ENCODE results near the gene CACNB4. TPM values are rescaled to one million over a fixed set of nuclear protein-coding genes. Genes with fewer than 3 reads are reported as not detected.
"Not testable (repeated sequence)": the region's sequence is repeated elsewhere in the genome, so short reads cannot be mapped to it uniquely, and the experiment has no call there.

The CACNB4 gene
- total and polyA plus RNA-seq, 10 donors: 0.14 to 5.1 (median 1.6) TPM

DNA sequence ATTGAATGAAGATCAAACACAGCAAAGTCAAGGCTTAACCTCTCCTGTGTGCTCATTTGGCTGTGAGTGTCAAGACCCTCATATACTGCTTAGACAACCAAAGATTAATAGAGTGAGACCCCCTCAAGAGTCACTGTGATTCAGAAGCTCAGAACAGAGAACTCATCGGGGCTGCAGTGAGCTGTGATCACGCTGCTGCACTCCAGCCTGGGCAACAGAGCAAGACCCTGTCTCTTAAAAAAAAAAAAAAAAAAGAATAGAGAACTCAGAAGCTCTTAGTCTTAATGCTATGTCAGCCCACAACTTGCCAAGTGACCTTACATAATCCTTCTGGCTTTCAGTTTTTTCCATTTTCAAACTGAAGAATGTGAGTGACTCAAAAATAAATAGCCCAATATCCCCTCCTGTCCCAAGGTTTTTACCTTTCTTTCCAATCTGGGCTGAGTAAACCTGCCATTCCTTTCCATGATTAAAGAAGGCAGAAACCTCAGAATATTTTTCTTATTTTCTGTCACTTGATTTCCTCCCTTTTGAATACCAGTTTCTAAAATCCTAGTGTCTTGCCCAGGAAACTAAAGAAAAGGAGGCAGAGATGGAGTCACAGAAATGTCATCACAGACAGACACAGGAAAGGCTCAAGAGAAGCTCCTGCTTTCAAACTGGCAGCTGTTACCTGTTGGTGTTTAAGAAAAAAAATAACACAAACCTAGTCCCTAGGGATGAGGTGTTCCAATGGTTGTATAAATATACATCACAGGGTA lies 102.4 kb downstream of the CACNB4 start:
- intact Hi-C loops (cut with DNase I; ENCODE audit: low total_unique reads): no loop called here

DNA sequence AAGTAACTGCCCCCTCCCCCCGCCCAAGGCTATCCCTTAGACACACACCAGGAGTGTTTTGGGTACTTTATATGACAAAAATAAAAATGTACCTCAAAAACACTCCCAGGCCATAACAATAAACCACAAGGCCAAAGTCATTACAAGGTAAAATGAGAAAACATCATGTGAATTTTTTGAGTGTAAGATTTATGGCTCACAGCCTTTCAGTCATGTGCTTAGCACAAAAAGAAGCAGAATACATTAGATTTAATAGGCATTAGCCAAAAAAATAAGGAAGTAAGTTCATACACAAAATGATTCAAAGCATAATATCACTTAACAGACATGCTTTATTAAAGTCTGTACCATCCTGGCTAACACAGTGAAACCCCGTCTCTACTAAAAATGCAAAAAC lies 103.7 kb downstream of the CACNB4 start:
- TF ChIP-seq, protein P1, sequence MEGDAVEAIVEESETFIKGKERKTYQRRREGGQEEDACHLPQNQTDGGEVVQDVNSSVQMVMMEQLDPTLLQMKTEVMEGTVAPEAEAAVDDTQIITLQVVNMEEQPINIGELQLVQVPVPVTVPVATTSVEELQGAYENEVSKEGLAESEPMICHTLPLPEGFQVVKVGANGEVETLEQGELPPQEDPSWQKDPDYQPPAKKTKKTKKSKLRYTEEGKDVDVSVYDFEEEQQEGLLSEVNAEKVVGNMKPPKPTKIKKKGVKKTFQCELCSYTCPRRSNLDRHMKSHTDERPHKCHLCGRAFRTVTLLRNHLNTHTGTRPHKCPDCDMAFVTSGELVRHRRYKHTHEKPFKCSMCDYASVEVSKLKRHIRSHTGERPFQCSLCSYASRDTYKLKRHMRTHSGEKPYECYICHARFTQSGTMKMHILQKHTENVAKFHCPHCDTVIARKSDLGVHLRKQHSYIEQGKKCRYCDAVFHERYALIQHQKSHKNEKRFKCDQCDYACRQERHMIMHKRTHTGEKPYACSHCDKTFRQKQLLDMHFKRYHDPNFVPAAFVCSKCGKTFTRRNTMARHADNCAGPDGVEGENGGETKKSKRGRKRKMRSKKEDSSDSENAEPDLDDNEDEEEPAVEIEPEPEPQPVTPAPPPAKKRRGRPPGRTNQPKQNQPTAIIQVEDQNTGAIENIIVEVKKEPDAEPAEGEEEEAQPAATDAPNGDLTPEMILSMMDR (IDR thresholded peaks at IDR 0.05 in 8 of 11, conservative IDR thresholded peaks at IDR 0.05 in 3 of 11): no peak
- TF ChIP-seq POLR2AphosphoS5 (IDR thresholded peaks at IDR 0.05) (no peak), POLR2A (IDR thresholded peaks at IDR 0.05) (no peak)
- H3K27me3 ChIP-seq (replicated peaks in 1 of 7): no peaks in the 10 kb centered on the region
- no peaks in the 10 kb centered on the region for H3K4me1 ChIP-seq
- DNase-seq: no peak
- no peaks in the 10 kb centered on the region for H3K9me3 ChIP-seq
- H3K4me3 ChIP-seq: no peak overlapping the region
- no peaks in the 10 kb centered on the region for H3K36me3 ChIP-seq
- WGBS, 5 donors: 71 to 83% (median 80%) methylated on average over 2 of the region's 2 CpGs
- intact Hi-C loops (cut with DNase I; ENCODE audit: low total_unique reads): no loop called here
- H3K27ac ChIP-seq: no peak overlapping the region

More for the DNA sequence above, 102.4 kb downstream of the CACNB4 start:
- no peak overlapping the region for H3K4me3 ChIP-seq
- 72 to 94% (median 85%) methylated on average over 2 of the region's 2 CpGs for WGBS, 5 donors
- DNase-seq: no peak
- no peak overlapping the region for H3K27ac ChIP-seq
- no peaks in the 10 kb centered on the region for H3K36me3 ChIP-seq
- TF ChIP-seq, protein P1 (IDR thresholded peaks at IDR 0.05 in 8 of 11, conservative IDR thresholded peaks at IDR 0.05 in 3 of 11): no peak
- TF ChIP-seq POLR2A (IDR thresholded peaks at IDR 0.05) (no peak), POLR2AphosphoS5 (IDR thresholded peaks at IDR 0.05) (no peak)
- H3K4me1 ChIP-seq: no peaks in the 10 kb centered on the region
- no peaks in the 10 kb centered on the region for H3K27me3 ChIP-seq (replicated peaks in 1 of 7)
- H3K9me3 ChIP-seq: no peaks in the 10 kb centered on the region

DNA sequence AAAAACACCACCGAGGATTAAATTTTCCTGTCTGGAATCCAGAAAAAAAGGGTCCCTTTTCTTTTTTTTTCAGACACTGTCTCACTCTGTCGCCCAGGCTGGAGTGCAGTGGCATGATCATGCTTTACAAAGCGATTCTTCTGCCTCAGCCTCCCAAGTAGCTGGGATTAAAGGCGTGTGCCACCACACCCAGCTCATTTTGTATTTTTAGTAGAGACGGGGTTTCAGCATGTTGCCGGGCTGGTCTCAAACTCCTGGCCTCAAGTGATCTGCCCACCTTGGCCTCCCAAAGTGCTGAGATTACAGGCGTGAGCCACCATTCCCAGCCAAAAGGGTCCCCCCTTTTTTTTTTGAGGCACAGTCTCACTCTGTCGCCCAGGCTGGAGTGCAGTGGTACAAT lies 104.7 kb downstream of the CACNB4 start:
- H3K27ac ChIP-seq; DNase-seq; H3K36me3 ChIP-seq; H3K4me1 ChIP-seq; H3K9me3 ChIP-seq; intact Hi-C loops (cut with DNase I; ENCODE audit: low total_unique reads); H3K4me3 ChIP-seq; H3K27me3 ChIP-seq (replicated peaks in 1 of 7): not testable (repeated sequence)
- 81 to 98% (median 96%) methylated on average over 8 of the region's 8 CpGs for WGBS, 5 donors

GRCh38 chr2:151991010-151991409 lies 107.8 kb downstream of the CACNB4 start:
- Histone ChIP-seq H3K4me1 (no peaks in the 10 kb centered on the region), H3K9me3 (no peaks in the 10 kb centered on the region), H3K27me3 (replicated peaks in 1 of 7) (no peaks in the 10 kb centered on the region), H3K27ac (no peak overlapping the region), H3K4me3 (no peak overlapping the region), H3K36me3 (no peaks in the 10 kb centered on the region)
- intact Hi-C loops (cut with DNase I; ENCODE audit: low total_unique reads): no loop called here
- 57 to 93% (median 83%) methylated on average over 1 of the region's 1 CpG for WGBS, 5 donors
- no peak for DNase-seq
- TF ChIP-seq, protein P1 (IDR thresholded peaks at IDR 0.05 in 8 of 11, conservative IDR thresholded peaks at IDR 0.05 in 3 of 11): no peak
- no peak for TF ChIP-seq POLR2AphosphoS5 (IDR thresholded peaks at IDR 0.05)
- TF ChIP-seq POLR2A (IDR thresholded peaks at IDR 0.05): no peak
